Thyroid gland (tissue), 4 donors: ENCODE results near the gene KIF17.

Experiments used
- POLR2A ChIP-seq, 2 donors: fragments of 450-650 bp; IDR thresholded peaks; one replicate each; pipeline ENCODE4 v1.6.1; 2017; ENCODE audit warnings: antibody characterized with exemption in 2 of 2, mild to moderate bottlenecking in 2 of 2, moderate library complexity in 1 of 2
- TF ChIP-seq, protein P1 (sequence below), 6 experiments: fragments of 200-600 bp in 3 of 6; fragments of 450-650 bp in 3 of 6; sonication (generic) in 3 of 6; IDR thresholded peaks; one replicate each; pipeline ENCODE4 v1.5.1; 2016 to 2019; ENCODE audit warnings: antibody characterized with exemption in 6 of 6, mild to moderate bottlenecking in 2 of 6, inconsistent platforms in 1 of 6, moderate library complexity in 1 of 6

- TF ChIP-seq, protein P1, sequence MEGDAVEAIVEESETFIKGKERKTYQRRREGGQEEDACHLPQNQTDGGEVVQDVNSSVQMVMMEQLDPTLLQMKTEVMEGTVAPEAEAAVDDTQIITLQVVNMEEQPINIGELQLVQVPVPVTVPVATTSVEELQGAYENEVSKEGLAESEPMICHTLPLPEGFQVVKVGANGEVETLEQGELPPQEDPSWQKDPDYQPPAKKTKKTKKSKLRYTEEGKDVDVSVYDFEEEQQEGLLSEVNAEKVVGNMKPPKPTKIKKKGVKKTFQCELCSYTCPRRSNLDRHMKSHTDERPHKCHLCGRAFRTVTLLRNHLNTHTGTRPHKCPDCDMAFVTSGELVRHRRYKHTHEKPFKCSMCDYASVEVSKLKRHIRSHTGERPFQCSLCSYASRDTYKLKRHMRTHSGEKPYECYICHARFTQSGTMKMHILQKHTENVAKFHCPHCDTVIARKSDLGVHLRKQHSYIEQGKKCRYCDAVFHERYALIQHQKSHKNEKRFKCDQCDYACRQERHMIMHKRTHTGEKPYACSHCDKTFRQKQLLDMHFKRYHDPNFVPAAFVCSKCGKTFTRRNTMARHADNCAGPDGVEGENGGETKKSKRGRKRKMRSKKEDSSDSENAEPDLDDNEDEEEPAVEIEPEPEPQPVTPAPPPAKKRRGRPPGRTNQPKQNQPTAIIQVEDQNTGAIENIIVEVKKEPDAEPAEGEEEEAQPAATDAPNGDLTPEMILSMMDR (IDR thresholded peaks at IDR 0.05): no peak
- no peak for TF ChIP-seq POLR2A (IDR thresholded peaks at IDR 0.05)
These were observed 51.7 kb downstream of the KIF17 start for GRCh38 chr1:20666146-20666545.
